ENCODE results near the gene IL1RN.

DNA sequence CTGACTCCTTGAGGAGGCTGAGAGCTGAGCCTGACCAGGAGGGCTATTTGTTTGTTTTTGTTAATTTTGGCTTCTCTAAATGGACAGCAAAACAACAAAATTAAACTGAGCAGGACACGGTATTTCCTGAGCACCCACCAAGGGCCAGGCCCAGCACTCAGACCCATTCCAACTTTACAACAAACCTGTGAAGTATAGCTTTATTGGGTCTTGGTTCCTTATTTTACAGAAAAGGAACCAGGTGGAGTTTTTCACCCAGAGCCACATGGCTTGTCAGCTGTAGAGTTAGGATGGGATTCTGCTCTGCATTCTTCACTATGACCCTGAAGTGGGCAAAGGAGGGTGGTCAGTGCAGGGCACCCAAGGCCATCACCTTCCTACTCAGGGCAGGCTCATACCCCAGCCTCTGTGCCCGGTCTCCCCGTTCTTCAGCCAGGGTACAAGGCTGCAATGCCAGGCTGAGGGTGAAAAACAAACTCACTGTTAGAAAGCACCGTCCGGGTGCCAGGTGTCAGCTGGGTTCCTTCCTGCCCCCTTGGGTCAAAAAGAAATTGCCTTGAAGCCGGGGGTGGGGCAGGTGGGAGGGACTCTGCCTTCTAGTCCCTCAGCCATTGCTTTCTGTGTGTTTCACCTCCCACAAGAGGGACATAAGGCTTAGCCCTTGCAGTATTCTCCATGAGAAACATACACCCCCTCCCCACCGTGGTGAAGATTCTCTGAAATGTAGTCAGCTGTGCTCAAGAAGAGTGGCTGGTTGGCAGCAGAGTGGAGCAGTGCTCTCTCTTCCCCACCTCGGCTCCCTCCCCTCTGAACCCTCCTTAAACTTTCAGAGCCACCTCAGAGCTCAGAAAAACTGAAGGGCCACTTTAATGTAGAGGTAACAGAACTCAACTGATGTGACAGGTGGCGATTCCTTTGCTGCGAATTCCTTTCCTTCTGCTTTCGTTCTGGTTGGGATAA is 48.6 kb downstream of the IL1RN start:
- TF ChIP-seq, protein P1, sequence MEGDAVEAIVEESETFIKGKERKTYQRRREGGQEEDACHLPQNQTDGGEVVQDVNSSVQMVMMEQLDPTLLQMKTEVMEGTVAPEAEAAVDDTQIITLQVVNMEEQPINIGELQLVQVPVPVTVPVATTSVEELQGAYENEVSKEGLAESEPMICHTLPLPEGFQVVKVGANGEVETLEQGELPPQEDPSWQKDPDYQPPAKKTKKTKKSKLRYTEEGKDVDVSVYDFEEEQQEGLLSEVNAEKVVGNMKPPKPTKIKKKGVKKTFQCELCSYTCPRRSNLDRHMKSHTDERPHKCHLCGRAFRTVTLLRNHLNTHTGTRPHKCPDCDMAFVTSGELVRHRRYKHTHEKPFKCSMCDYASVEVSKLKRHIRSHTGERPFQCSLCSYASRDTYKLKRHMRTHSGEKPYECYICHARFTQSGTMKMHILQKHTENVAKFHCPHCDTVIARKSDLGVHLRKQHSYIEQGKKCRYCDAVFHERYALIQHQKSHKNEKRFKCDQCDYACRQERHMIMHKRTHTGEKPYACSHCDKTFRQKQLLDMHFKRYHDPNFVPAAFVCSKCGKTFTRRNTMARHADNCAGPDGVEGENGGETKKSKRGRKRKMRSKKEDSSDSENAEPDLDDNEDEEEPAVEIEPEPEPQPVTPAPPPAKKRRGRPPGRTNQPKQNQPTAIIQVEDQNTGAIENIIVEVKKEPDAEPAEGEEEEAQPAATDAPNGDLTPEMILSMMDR (optimal IDR thresholded peaks at IDR 0.05 in 1 of 3, IDR thresholded peaks at IDR 0.05 in 1 of 3, conservative IDR thresholded peaks at IDR 0.05 in 1 of 3; ENCODE audit: extremely low read depth in 1 of 3, insufficient read depth in 2 of 3, low read length in 3 of 3) = no peak
- TF ChIP-seq EZH2 (IDR thresholded peaks at IDR 0.05; ENCODE audit: low read length) = no peak
